NCI-H526 (cell line): ENCODE results near the gene EYS.

ENCODE experiments used
- DNase-seq, 2 experiments: peaks; one replicate each; lab custom pipeline; 2025; lab: John Stamatoyannopoulos, UW

Gene EYS

GRCh38 chr6:65707126-65707826 lies at the start of gene EYS:
TSS of gene EYS (minus strand) at chr6:65707226. CDS start at chr6:65495410, 211,816 bp downstream.
- peak in 1 of 2 experiments; percentile 19 for DNase-seq

GRCh38 chr6:65746302-65746701 lies 39.3 kb upstream of the EYS start:
- no peak for DNase-seq

GRCh38 chr6:65745614-65746013 lies 38.6 kb upstream of the EYS start:
- DNase-seq, result no peak

GRCh38 chr6:65728879-65729479 lies 22.0 kb upstream of the EYS start:
- no peak for DNase-seq

GRCh38 chr6:65719101-65719500 lies 12.1 kb upstream of the EYS start:
- DNase-seq, result no peak

- no peak for DNase-seq
Observed at GRCh38 chr6:65711531-65711930, 4.5 kb upstream of the EYS start.

GRCh38 chr6:65709099-65709830 lies 2.2 kb upstream of the EYS start:
- DNase-seq, result no peak

- no peak for DNase-seq
Observed at GRCh38 chr6:65708162-65708561, 1.1 kb upstream of the EYS start.

- no peak for DNase-seq
Observed at GRCh38 chr6:65706436-65706835, 590 bp downstream of the EYS start.

GRCh38 chr6:65701325-65701724 lies 5.7 kb downstream of the EYS start:
- no peak for DNase-seq

- no peak for DNase-seq
Observed at GRCh38 chr6:65700561-65700960, 6.5 kb downstream of the EYS start.

GRCh38 chr6:65692109-65692508 lies 14.9 kb downstream of the EYS start:
- DNase-seq, result no peak

GRCh38 chr6:65680232-65680631 lies 26.8 kb downstream of the EYS start:
- DNase-seq, result no peak

- no peak for DNase-seq
Observed at GRCh38 chr6:65671922-65672321, 35.1 kb downstream of the EYS start.

- no peak for DNase-seq
Observed at GRCh38 chr6:65667916-65668656, 38.9 kb downstream of the EYS start.

GRCh38 chr6:65650086-65650485 lies 56.9 kb downstream of the EYS start:
- DNase-seq, result no peak

- DNase-seq, result no peak
Observed at GRCh38 chr6:65649392-65649791, 57.6 kb downstream of the EYS start.

- no peak for DNase-seq
Observed at GRCh38 chr6:65646544-65646943, 60.5 kb downstream of the EYS start.

GRCh38 chr6:65642776-65643175 lies 64.2 kb downstream of the EYS start:
- no peak for DNase-seq

GRCh38 chr6:65638047-65638831 lies 68.8 kb downstream of the EYS start:
- DNase-seq, result peak in 1 of 2 experiments; percentile 66

- no peak for DNase-seq
Observed at GRCh38 chr6:65637289-65638046, 69.6 kb downstream of the EYS start.
